Karpas-422 (cell line): Measurements from ENCODE around the gene SPAG9. TPM values are rescaled to one million over a fixed set of nuclear protein-coding genes. Genes with fewer than 3 reads are reported as not detected.
A peak's percentile ranks its signal among the peaks of the same experiment; 100 is the strongest.

Experiments used
- DNase-seq: peaks from one replicate; pipeline ENCODE4 v3.0.0-alpha.2; 2015
- H2AFZ ChIP-seq: fragments of 200-600 bp; sonication (generic); 2 replicates; pipeline ENCODE4 v1.6.1; 2014; ENCODE audit warnings: antibody characterized with exemption, low read length, mixed read lengths
- H3K27ac ChIP-seq: fragments of 200-600 bp; sonication (generic); 2 replicates; pipeline ENCODE4 v1.5.1; 2014; ENCODE audit warnings: mild to moderate bottlenecking, low read length, moderate library complexity
- H3K27me3 ChIP-seq: fragments of 200-600 bp; sonication (generic); 2 replicates; pipeline ENCODE4 v1.6.1; 2014; ENCODE audit warnings: low read length, mixed read lengths
- H3K36me3 ChIP-seq: fragments of 200-600 bp; sonication (generic); 2 replicates; pipeline ENCODE4 v1.6.1; 2014; ENCODE audit warnings: low read length, mixed read lengths; ENCODE audit not compliant: insufficient read depth
- H3K4me1 ChIP-seq: fragments of 200-600 bp; sonication (generic); 2 replicates; pipeline ENCODE4 v1.6.1; 2014; ENCODE audit warnings: mild to moderate bottlenecking, low read length, mixed read lengths
- H3K4me2 ChIP-seq: fragments of 200-600 bp; sonication (generic); 2 replicates; pipeline ENCODE4 v1.6.1; 2014; ENCODE audit warnings: low read length, low read depth, mild to moderate bottlenecking; ENCODE audit not compliant: poor library complexity, severe bottlenecking
- H3K4me3 ChIP-seq: fragments of 200-600 bp; sonication (generic); 2 replicates; pipeline ENCODE4 v1.5.1; 2014; ENCODE audit warnings: mild to moderate bottlenecking, antibody characterized with exemption, low read length, mixed read lengths
- H3K79me2 ChIP-seq: fragments of 200-600 bp; sonication (generic); 2 replicates; pipeline ENCODE4 v1.6.1; 2014; ENCODE audit warnings: mild to moderate bottlenecking, low read length, mixed read lengths
- H3K9ac ChIP-seq: fragments of 200-600 bp; sonication (generic); 2 replicates; pipeline ENCODE4 v1.6.0; 2014; ENCODE audit warnings: low read length
- H3K9me2 ChIP-seq: fragments of 200-600 bp; sonication (generic), shearing (Covaris generic); replicated peaks from 2 replicates; pipeline ENCODE4 v1.6.0; 2014; ENCODE audit warnings: mild to moderate bottlenecking, low read length, moderate library complexity; ENCODE audit not compliant: insufficient read depth
- H3K9me3 ChIP-seq: fragments of 300-700, 200-600 bp; sonication (generic); 2 replicates; pipeline ENCODE4 v1.6.1; 2014; ENCODE audit warnings: low read length, mixed read lengths
- H4K20me1 ChIP-seq: fragments of 200-600 bp; sonication (generic); 2 replicates; pipeline ENCODE4 v1.6.1; 2014; ENCODE audit warnings: mild to moderate bottlenecking, antibody characterized with exemption, low read length, low read depth; ENCODE audit not compliant: insufficient read depth
- total RNA-seq: library from RNA; depleted of rRNA; stranded (reverse); fragments of >200 nt; shearing (Covaris generic); gene quantifications from 2 replicates; pipeline ENCODE4 v1.2.3, GENCODE V29; 2014; ENCODE audit warnings: low replicate concordance

The SPAG9 gene
- total RNA-seq, 1 experiment from 2014 or later, result 62.4 TPM

DNA sequence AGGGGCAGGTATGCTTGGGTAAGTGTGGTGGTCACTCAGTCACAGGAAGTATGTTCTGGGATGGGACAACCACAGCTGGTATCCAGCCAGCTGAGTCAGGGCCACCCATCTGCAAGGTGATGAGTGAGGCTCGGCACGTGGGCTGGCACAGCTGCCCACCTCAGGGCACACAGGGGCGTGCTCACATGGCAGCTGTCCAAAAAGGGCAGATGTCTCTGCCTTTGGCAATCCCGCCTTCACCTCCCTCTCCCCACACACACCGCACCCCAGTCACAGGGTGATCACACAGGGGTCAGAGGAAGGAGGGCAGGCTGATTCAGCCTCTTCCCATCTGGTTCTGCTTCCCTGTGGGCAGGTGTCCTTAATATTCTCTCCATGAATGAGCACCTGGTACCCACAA, 168.7 kb downstream of the SPAG9 start:
- no peaks in the 10 kb centered on the region for H3K9me2 ChIP-seq
- H2AFZ ChIP-seq, result no peak overlapping the region
- no peak overlapping the region for H3K9ac ChIP-seq
- H3K27ac ChIP-seq, result no peak overlapping the region
- no peaks in the 10 kb centered on the region for H3K36me3 ChIP-seq
- H3K27me3 ChIP-seq, result no peaks in the 10 kb centered on the region
- peak; percentile 49 for DNase-seq
- H3K4me2 ChIP-seq, result no peak overlapping the region
- no peak overlapping the region for H3K4me3 ChIP-seq
- peaks cover 10% of the 10 kb centered on the region for H3K4me1 ChIP-seq
- H3K9me3 ChIP-seq, result no peaks in the 10 kb centered on the region
- H3K79me2 ChIP-seq, result no peaks in the 10 kb centered on the region
- peaks cover 2% of the 10 kb centered on the region; the same call in 1 of the 2 replicates for H4K20me1 ChIP-seq

DNA sequence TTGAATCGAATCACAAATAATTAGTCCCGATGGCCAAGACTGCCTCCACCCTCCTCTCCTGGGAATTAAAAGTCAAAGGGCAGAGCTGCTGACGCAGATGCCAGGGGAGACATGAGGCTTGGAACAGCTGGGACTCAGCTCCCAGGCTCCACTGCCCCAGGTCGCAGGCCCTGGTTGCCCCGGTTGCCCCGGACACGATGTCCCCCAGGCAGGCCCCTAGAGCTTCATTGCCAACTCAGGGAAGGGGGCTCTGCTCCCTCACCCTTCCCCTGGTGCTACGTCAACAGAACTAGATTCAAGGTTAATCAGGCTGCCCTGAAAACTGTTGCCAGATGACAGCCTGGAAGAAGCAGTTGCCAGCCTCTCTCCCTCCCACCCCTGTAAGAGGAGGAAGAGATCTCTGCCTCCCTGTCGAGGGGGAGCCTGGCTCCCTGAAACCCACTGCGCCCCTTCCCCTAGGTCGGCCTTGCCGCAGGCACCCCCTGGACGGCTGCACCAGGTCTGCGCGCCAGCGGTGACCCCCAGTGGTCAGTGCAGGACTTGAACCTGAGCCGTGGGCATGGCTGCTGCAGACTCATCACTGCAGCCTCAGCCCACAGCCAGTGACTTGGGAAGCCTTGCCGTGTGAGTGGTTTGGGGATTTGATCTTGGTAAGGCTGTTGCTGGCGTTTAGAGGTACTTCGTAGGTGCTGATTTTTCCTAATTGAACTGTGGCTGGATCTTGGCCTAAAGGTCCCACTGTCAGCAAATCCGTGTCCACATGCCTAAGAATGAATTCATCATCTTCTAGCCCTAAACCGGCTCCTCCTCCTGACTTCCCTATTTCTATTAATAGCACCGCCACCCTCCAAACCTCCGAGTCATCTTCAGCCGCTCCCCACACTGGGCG, 170.4 kb downstream of the SPAG9 start:
- H3K27me3 ChIP-seq, result no peaks in the 10 kb centered on the region
- H3K79me2 ChIP-seq, result no peaks in the 10 kb centered on the region
- no peak overlapping the region for H3K27ac ChIP-seq
- H3K4me3 ChIP-seq, result no peak overlapping the region
- H2AFZ ChIP-seq, result no peak overlapping the region
- no peaks in the 10 kb centered on the region for H3K9me3 ChIP-seq
- peak overlapping the region; percentile 4; the same call in 1 of the 2 replicates for H3K9ac ChIP-seq
- H4K20me1 ChIP-seq, result no peaks in the 10 kb centered on the region
- H3K36me3 ChIP-seq, result no peaks in the 10 kb centered on the region
- peak overlapping the region; percentile 27 for H3K4me2 ChIP-seq
- peak; percentile 64 for DNase-seq
- H3K9me2 ChIP-seq, result no peaks in the 10 kb centered on the region
- H3K4me1 ChIP-seq, result peaks cover 10% of the 10 kb centered on the region

DNA sequence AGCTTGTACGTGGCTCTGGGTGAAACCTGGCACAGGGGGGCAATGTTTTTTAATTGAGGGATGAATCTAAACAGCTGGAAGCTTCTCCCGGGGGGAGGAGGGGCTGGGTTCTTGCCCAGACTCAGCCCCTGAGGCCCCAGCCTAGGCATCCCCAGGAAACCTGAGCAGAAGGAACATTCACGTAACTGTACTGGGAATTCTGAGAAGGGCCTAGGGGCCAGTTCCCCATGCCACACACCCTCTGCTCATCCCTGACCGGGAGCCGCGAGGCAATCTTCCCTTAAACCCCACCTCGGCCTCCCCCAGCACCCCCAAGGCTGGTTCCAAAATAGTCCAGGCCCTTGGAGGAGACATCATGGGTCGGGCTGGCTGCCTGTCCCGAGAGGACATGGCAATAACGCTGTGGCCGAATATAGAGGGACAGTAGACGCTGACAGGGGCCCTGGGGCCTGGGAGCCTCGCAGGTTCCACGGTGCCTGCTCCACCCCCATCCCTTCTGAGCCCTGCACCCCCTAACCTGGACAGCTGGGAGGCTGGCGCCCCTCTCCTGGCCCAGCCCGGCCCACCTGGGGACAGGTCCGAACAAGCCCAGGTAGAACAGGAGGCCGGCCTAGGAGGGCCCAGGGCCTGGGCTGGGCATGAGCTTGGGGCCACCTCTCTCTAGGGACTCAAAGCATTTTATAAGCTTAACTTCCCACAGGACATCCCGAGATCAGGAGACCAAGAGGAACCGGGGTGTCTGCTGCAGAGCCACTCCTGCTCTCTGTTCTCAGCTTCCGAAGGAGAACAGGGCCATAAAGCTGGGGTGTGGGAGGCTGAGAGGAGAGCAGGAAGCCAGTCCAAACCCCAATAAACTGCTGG, 171.3 kb downstream of the SPAG9 start:
- Histone ChIP-seq H3K4me2 (no peak overlapping the region), H4K20me1 (no peaks in the 10 kb centered on the region), H3K9me3 (no peaks in the 10 kb centered on the region), H3K27ac (no peak overlapping the region), H3K9me2 (no peaks in the 10 kb centered on the region), H3K79me2 (no peaks in the 10 kb centered on the region), H3K4me1 (peaks cover 10% of the 10 kb centered on the region), H3K9ac (no peak overlapping the region), H2AFZ (no peak overlapping the region), H3K27me3 (no peaks in the 10 kb centered on the region), H3K4me3 (no peak overlapping the region), H3K36me3 (no peaks in the 10 kb centered on the region)
- DNase-seq, result no peak

DNA sequence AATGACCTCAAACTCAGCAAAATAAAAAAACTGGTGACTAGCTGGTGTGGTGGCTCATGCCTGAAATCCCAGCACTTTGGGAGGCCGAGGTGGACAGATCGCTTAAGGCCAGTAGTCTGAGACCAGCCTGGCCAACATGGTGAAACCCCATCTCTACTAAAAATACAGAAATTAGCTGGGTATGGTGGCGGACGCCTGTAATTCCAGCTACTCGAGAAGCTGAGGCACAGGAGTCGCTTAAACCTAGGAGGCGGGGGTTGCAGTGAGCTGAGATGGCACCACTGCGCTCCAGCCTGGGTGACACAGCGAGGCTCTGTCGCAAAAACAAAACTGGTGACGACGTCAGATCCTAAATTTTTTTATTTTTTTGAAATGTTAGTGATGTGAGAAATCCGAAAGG, 172.0 kb downstream of the SPAG9 start:
- Histone ChIP-seq H3K4me1 (peaks cover 10% of the 10 kb centered on the region), H3K9me2 (no peaks in the 10 kb centered on the region), H3K4me3 (no peak overlapping the region), H4K20me1 (no peaks in the 10 kb centered on the region), H3K27me3 (no peaks in the 10 kb centered on the region), H2AFZ (no peak overlapping the region), H3K9me3 (no peaks in the 10 kb centered on the region), H3K79me2 (no peaks in the 10 kb centered on the region), H3K27ac (no peak overlapping the region), H3K36me3 (no peaks in the 10 kb centered on the region), H3K4me2 (no peak overlapping the region), H3K9ac (no peak overlapping the region)
- no peak for DNase-seq

DNA sequence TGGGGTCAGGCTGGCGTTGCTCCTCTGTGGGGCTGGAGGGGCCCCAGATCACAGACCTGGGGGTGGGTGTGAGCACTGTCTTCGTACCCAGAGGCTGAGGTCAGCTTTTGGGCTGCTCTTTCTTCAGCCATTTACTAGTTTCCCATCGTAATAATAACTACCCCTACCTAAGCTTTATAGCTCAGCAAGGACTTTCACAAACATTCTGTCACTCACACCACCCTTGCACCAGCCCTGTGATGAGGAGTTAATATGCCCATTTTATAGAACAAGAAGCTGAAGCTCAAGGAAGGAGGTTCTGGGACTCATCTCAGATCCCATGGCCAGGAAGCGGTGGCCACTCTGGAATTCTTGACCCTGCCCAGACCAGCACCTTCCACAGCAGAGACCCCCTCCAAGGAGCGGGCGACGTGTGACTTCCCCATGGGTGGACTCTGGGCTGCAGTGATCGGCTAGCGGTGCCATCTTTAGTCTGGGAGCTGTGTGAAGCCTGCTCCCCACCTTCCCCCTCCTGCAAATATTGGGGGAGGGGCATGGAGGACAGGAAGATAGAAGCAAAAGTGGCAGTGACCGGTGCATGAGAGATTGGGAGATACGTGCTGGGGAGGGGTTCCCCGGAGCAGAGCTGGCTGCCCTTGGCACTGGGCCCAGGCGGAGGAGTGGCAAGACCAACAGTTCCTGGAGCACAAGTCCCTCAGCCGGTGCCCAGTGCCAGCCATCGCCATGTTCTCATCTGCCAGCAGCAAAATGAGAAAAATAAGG, 172.7 kb downstream of the SPAG9 start:
- Histone ChIP-seq H3K4me3 (no peak overlapping the region), H2AFZ (no peak overlapping the region), H3K4me2 (no peak overlapping the region)

DNA sequence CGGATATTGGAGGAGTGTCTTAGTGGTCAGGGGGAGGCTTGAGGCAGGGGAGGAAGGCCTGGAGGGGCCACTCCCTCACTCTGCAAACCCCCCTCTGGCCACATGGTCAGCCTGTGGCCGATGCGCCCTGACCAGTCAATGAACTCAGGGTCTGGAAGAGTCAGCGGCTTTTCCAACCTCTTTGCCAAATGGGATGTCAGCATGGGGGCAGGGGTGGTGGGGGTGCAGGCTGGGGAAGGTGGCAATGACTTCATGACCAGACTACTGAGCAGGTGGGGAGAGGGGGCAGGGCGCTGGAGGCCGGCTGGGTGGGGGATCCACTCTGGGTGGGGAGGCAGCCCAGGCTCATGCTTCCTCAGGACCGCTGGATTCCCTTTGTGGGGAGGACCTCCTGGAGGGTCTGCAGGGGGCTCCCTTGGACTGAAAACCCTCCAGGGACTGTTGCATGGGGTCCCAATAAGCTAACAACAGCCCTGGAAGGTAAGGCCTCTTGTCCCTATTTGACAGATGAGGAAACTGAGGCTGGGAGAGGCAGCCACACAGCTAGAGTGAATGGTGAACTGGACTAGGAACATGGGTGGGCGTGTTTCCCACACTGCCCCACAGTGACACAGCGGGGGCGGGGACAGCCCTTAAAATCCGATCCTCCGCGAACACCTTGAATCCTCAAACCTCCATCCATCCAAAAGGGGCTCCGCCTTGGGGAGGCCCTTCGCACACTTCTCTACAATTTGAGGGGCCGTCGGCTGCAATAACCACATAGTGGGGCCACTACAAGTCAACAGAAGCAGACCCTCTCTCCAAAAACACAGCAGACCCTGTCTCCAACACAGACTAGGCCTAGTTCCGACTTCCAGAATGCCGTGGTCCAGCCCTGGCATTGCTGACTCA, 173.5 kb downstream of the SPAG9 start:
- DNase-seq, result no peak
- H4K20me1 ChIP-seq, result no peaks in the 10 kb centered on the region
- H3K9ac ChIP-seq, result no peak overlapping the region
- no peak overlapping the region for H3K27ac ChIP-seq
- no peaks in the 10 kb centered on the region for H3K79me2 ChIP-seq
- no peaks in the 10 kb centered on the region for H3K9me2 ChIP-seq
- H3K9me3 ChIP-seq, result no peaks in the 10 kb centered on the region
- no peaks in the 10 kb centered on the region for H3K27me3 ChIP-seq
- H3K4me1 ChIP-seq, result peaks cover 10% of the 10 kb centered on the region
- H3K4me3 ChIP-seq, result no peak overlapping the region
- no peak overlapping the region for H3K4me2 ChIP-seq
- no peak overlapping the region for H2AFZ ChIP-seq
- H3K36me3 ChIP-seq, result no peaks in the 10 kb centered on the region

More for the DNA sequence above, 172.7 kb downstream of the SPAG9 start:
- H3K36me3 ChIP-seq, result no peaks in the 10 kb centered on the region
- H3K9ac ChIP-seq, result no peak overlapping the region
- no peaks in the 10 kb centered on the region for H3K9me2 ChIP-seq
- no peaks in the 10 kb centered on the region for H4K20me1 ChIP-seq
- no peak for DNase-seq
- H3K27me3 ChIP-seq, result no peaks in the 10 kb centered on the region
- no peak overlapping the region for H3K27ac ChIP-seq
- H3K79me2 ChIP-seq, result no peaks in the 10 kb centered on the region
- H3K4me1 ChIP-seq, result peaks cover 10% of the 10 kb centered on the region
- no peaks in the 10 kb centered on the region for H3K9me3 ChIP-seq

DNA sequence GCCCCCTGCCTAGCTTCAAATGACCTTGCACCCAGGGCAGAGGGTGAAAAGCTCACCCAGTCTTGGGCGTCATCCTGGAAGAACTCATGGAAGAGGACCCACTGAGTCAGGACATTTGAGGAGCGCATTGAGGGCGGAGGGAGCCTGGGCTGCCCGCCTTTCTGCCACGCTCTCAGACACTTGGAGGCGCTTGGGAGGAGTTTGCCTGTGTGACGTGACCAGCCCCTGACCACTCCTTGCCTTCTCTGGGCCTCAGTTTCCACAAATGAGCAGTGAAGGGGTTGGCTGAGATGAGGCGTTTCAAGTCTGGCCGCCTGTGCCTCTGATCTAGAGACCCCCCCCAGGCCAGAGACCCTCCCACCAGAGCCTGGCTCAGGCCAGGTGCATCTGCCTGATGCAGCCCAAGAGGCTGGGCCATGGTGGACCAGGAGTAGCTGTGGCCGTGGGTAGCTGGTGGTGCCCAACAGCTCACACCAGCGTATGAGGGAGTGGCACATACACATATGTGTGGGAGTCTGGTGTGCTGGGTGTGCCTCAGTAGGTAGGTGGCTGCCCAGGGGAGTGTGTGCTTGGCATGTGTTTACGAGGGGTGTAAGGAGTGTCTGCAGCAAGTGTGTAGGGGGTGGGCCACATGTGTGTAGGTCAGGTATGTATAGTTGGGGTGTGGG, 174.3 kb downstream of the SPAG9 start:
- Histone ChIP-seq H3K27ac (no peak overlapping the region), H3K9me3 (no peaks in the 10 kb centered on the region), H3K36me3 (no peaks in the 10 kb centered on the region), H4K20me1 (no peaks in the 10 kb centered on the region), H3K4me2 (no peak overlapping the region), H3K4me1 (peaks cover 10% of the 10 kb centered on the region), H3K4me3 (no peak overlapping the region), H2AFZ (no peak overlapping the region), H3K9me2 (no peaks in the 10 kb centered on the region), H3K79me2 (no peaks in the 10 kb centered on the region), H3K27me3 (no peaks in the 10 kb centered on the region), H3K9ac (no peak overlapping the region)
- DNase-seq, result no peak
